ENCODE measurements around the gene MYH10.

Gene MYH10

GRCh38 chr17:8609910-8610309, 20.6 kb downstream of the MYH10 start:
- DNase-seq (ENCODE audit: low spot score), result no peak

GRCh38 chr17:8608001-8608400, 22.5 kb downstream of the MYH10 start:
- DNase-seq (ENCODE audit: low spot score), result no peak

- DNase-seq (ENCODE audit: low spot score), result no peak
Measured at GRCh38 chr17:8606401-8606800, 24.1 kb downstream of the MYH10 start.

- no peak for DNase-seq (ENCODE audit: low spot score)
Measured at GRCh38 chr17:8602679-8603078, 27.8 kb downstream of the MYH10 start.

- no peak for DNase-seq (ENCODE audit: low spot score)
Measured at GRCh38 chr17:8599351-8600011, 31.0 kb downstream of the MYH10 start.

- DNase-seq (ENCODE audit: low spot score), result no peak
Measured at GRCh38 chr17:8598913-8599312, 31.6 kb downstream of the MYH10 start.

- DNase-seq (ENCODE audit: low spot score), result no peak
Measured at GRCh38 chr17:8593830-8594229, 36.7 kb downstream of the MYH10 start.

GRCh38 chr17:8593276-8593675, 37.2 kb downstream of the MYH10 start:
- DNase-seq (ENCODE audit: low spot score), result no peak

GRCh38 chr17:8588877-8589554, 41.5 kb downstream of the MYH10 start:
- no peak for DNase-seq (ENCODE audit: low spot score)

GRCh38 chr17:8586766-8587165, 43.8 kb downstream of the MYH10 start:
- no peak for DNase-seq (ENCODE audit: low spot score)

GRCh38 chr17:8585911-8586310, 44.6 kb downstream of the MYH10 start:
- no peak for DNase-seq (ENCODE audit: low spot score)

- DNase-seq (ENCODE audit: low spot score), result no peak
Measured at GRCh38 chr17:8583954-8584353, 46.6 kb downstream of the MYH10 start.

GRCh38 chr17:8580952-8581658, 49.4 kb downstream of the MYH10 start:
- no peak for DNase-seq (ENCODE audit: low spot score)

- no peak for DNase-seq (ENCODE audit: low spot score)
Measured at GRCh38 chr17:8577868-8578267, 52.7 kb downstream of the MYH10 start.

GRCh38 chr17:8576559-8577294, 53.8 kb downstream of the MYH10 start:
- DNase-seq (ENCODE audit: low spot score), result no peak

- DNase-seq (ENCODE audit: low spot score), result no peak
Measured at GRCh38 chr17:8574687-8575086, 55.8 kb downstream of the MYH10 start.

- peak; percentile 13 for DNase-seq (ENCODE audit: low spot score)
Measured at GRCh38 chr17:8572764-8573163, 57.8 kb downstream of the MYH10 start.

GRCh38 chr17:8563981-8564602, 66.4 kb downstream of the MYH10 start:
- no peak for DNase-seq (ENCODE audit: low spot score)

GRCh38 chr17:8563024-8563776, 67.3 kb downstream of the MYH10 start:
- no peak for DNase-seq (ENCODE audit: low spot score)

- no peak for DNase-seq (ENCODE audit: low spot score)
Measured at GRCh38 chr17:8558144-8558543, 72.4 kb downstream of the MYH10 start.

- DNase-seq (ENCODE audit: low spot score), result no peak
Measured at GRCh38 chr17:8557176-8557806, 73.2 kb downstream of the MYH10 start.
